ENCODE measurements around the gene NUP62. TPM values are rescaled to one million over a fixed set of nuclear protein-coding genes. Genes with fewer than 3 reads are reported as not detected.

The NUP62 gene
- total and polyA plus RNA-seq, 12 donors = 13.2 to 48.1 (median 32.7) TPM

DNA sequence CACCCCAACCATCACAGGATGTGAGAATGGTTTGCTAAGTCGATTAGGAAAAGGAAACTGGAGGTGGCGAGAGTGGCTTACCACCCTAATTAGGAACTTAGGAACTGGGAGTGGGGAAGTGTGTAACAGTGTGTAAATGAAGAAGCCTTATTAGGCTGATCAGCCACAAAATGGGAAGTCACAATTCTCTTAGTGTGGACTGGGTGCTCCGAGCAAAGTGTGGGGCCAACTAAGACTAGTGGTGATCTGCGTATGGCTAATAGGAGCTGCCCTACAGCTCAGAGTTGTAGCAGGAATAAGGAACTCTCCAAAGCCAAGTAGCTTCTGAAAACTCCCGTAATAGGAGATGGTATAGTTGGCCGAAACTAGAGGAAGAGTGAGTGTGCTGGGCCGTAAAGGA lies 24.1 kb upstream of the NUP62 start:
- Histone ChIP-seq H3K4me3 (no peak overlapping the region), H3K27me3 (peaks cover 0 to 19% (median 7%) of the 10 kb centered on the region in 7 donors), H3K9me3 (no peaks in the 10 kb centered on the region), H3K36me3 (no peaks in the 10 kb centered on the region), H3K27ac (peak overlapping the region in 1 of 10 donors; percentile 47), H3K4me1 (peaks cover 0 to 41% (median 17%) of the 10 kb centered on the region in 9 donors)
- TF ChIP-seq, protein P1, sequence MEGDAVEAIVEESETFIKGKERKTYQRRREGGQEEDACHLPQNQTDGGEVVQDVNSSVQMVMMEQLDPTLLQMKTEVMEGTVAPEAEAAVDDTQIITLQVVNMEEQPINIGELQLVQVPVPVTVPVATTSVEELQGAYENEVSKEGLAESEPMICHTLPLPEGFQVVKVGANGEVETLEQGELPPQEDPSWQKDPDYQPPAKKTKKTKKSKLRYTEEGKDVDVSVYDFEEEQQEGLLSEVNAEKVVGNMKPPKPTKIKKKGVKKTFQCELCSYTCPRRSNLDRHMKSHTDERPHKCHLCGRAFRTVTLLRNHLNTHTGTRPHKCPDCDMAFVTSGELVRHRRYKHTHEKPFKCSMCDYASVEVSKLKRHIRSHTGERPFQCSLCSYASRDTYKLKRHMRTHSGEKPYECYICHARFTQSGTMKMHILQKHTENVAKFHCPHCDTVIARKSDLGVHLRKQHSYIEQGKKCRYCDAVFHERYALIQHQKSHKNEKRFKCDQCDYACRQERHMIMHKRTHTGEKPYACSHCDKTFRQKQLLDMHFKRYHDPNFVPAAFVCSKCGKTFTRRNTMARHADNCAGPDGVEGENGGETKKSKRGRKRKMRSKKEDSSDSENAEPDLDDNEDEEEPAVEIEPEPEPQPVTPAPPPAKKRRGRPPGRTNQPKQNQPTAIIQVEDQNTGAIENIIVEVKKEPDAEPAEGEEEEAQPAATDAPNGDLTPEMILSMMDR (IDR thresholded peaks at IDR 0.05) = no peak
- DNase-seq = no peak
- ATAC-seq = peak in 3 of 8 donors; percentile 28 to 60 (median 58)
- 56 to 60% methylated on average over 7 of the region's 7 CpGs for WGBS, 2 donors
- intact Hi-C loops (cut with DNase I) = no loop called here

DNA sequence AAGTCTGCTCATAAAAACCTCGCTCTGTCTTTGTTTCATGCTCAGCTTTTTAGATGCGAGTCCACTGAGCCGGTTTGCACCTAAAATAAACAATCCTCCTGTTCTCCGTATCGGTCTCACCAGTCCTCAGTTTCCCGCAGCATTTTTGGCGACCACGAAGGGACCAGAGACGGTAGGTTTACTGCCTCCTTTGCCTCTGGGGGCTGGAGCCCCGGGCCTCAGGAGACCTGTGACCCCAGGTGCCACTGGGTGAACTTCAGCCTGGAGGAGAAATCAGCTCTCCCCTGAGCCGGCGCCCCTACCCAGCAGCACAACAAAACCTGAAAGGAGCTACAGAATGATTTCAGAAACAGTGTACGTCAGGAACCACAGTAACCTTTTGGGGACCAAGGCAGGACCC lies 23.6 kb upstream of the NUP62 start:
- TF ChIP-seq, protein P1 (IDR thresholded peaks at IDR 0.05) = no peak
- no peak for ATAC-seq
- Histone ChIP-seq H3K36me3 (no peaks in the 10 kb centered on the region), H3K4me3 (no peak overlapping the region), H3K9me3 (no peaks in the 10 kb centered on the region), H3K27ac (no peak overlapping the region), H3K27me3 (peaks cover 0 to 19% (median 3%) of the 10 kb centered on the region in 7 donors), H3K4me1 (peaks cover 0 to 41% (median 17%) of the 10 kb centered on the region in 9 donors)
- intact Hi-C loops (cut with DNase I) = no loop called here
- no peak for DNase-seq
- 78 to 80% methylated on average over 13 of the region's 13 CpGs for WGBS, 2 donors

DNA sequence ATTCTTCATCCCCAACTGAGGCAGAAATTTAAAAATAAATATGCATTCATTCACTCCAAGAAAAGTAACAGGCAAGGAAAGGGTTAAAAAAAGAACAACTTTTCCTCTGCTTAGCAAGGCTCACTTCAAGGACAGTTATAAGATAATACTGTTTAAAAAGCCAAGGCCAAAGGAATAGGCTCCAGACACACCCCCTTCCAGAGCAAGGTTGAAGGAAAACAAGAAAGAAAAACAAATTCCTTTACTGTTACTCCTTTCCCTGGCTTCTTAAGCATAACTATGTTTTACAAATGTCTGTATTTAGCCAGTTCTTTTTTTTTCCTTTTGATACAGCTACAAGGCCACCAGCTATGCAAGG lies 23.2 kb upstream of the NUP62 start:
- ATAC-seq (no peak), DNase-seq (no peak)
- Histone ChIP-seq H3K36me3 (no peaks in the 10 kb centered on the region), H3K27ac (no peak overlapping the region), H3K4me3 (no peak overlapping the region), H3K27me3 (peaks cover 0 to 14% (median 4%) of the 10 kb centered on the region in 7 donors), H3K9me3 (no peaks in the 10 kb centered on the region), H3K4me1 (peaks cover 0 to 41% (median 17%) of the 10 kb centered on the region in 9 donors)
- TF ChIP-seq, protein P1 (IDR thresholded peaks at IDR 0.05) = no peak
- intact Hi-C loops (cut with DNase I) = no loop called here

DNA sequence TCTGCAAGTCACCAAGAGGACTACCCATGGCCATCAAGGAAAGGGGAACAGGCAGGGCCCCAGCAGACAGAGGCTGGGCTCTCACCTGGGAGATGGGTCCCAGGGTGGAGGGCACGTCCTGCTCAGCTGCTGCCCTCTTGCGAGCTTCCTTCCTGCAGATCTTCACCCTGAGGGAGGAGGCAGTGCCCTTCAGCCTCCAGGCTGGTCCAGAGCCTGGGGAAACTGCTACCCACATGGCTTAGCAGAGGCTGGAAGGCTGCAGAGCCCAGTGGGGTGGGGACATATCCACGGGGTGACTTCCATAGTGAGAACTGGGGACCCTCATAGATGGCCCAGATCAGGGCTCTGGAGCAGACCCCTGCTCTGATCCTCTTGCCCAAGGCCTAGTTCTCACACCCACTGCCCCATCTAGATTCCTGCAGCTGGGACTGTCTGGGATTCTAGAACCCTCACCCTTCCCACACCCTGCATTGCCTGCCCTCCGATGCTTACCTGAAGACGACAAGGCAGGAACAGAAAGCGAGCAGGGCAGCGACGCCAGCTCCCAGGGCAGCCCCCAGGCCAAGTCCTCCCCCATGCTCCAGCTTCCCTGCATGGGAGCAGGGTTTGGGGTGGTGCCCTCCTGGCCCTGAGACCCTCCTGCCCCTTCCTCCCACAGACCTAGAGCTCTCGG lies 22.6 kb upstream of the NUP62 start:
- ATAC-seq (no peak), DNase-seq (no peak)
- Histone ChIP-seq H3K27me3 (peaks cover 0 to 14% (median 4%) of the 10 kb centered on the region in 7 donors), H3K36me3 (no peaks in the 10 kb centered on the region), H3K27ac (no peak overlapping the region), H3K9me3 (no peaks in the 10 kb centered on the region), H3K4me3 (no peak overlapping the region), H3K4me1 (peaks cover 0 to 41% (median 17%) of the 10 kb centered on the region in 9 donors)
- intact Hi-C loops (cut with DNase I) = no loop called here
- WGBS, 2 donors = 84 to 89% methylated on average over 9 of the region's 9 CpGs
- TF ChIP-seq, protein P1 (IDR thresholded peaks at IDR 0.05) = no peak

Data from heart right ventricle (tissue), 16 donors.